HepG2 (cell line): ENCODE results near the gene SLCO1B1. TPM values are rescaled to one million over a fixed set of nuclear protein-coding genes. Genes with fewer than 3 reads are reported as not detected.

Experiments used
- ATAC-seq: fragments of 200-7000 bp; cut with Tn5 transposase; 3 replicates; pipeline ENCODE4 v1.9.1; 2020; ENCODE audit warnings: mild to moderate bottlenecking, moderate library complexity
- BruUV-seq: library from RNA; stranded (reverse); fragments of 400-500 nt; replicated peaks from 2 replicates; lab custom pipeline; 2021; lab: Mats Ljungman, UMichigan
- CTCF ChIA-PET: fragments of 300-600 bp; formaldehyde crosslinking; extraction: SDS; loops from one replicate; lab custom pipeline; 2021; ENCODE audit warnings: low total read pairs, inconsistent platforms, low intra/inter-chr PET ratio; lab: Yijun Ruan, JAX
- POLR2A ChIA-PET: fragments of 350-600 bp; sonication (Branson Sonifier 250); formaldehyde crosslinking; loops from one replicate; lab custom pipeline; 2020; ENCODE audit warnings: antibody characterized with exemption, inconsistent platforms; lab: Yijun Ruan, JAX
- DNase-seq: peaks from one replicate; pipeline ENCODE4 v3.0.0-alpha.2; 2015; ENCODE audit warnings: low spot score
- FAIRE-seq: peaks from 3 replicates; lab custom pipeline; 2011; peaks lifted over from hg19 to GRCh38; lab: Jason Lieb, UNC
- H2AFZ ChIP-seq: one replicate; pipeline ENCODE4 v1.6.1; 2011; ENCODE audit warnings: low read length, inconsistent platforms
- H3K27ac ChIP-seq: fragments of 300-600 bp; 3 replicates; pipeline ENCODE4 v1.8.0; 2011; ENCODE audit warnings: mixed run types, mild to moderate bottlenecking, mixed read lengths, low read length, inconsistent platforms; ENCODE audit not compliant: insufficient read depth; ENCODE audit errors: extremely low read length
- H3K27me3 ChIP-seq, 2 experiments: fragments of 200-600 bp in 1 of 2; 2 replicates in 1 of 2; 3 replicates in 1 of 2; pipeline versions ENCODE4 v1.6.0 to v1.8.0; 2011; ENCODE audit warnings: low read length in 2 of 2, mild to moderate bottlenecking in 2 of 2, moderate library complexity in 2 of 2, inconsistent platforms in 1 of 2; ENCODE audit not compliant: insufficient read depth in 2 of 2, control insufficient read depth in 1 of 2
- H3K36me3 ChIP-seq, 2 experiments: fragments of 200-600 bp in 1 of 2; replicated peaks in 1 of 2; 2 replicates in 1 of 2; 3 replicates in 1 of 2; pipeline versions ENCODE4 v1.5.1 to v1.8.0; 2011; ENCODE audit warnings: low read length in 2 of 2, inconsistent platforms in 1 of 2; ENCODE audit not compliant: insufficient read depth in 2 of 2, control insufficient read depth in 1 of 2
- H3K4me1 ChIP-seq: 2 replicates; pipeline ENCODE4 v1.5.1; 2012; ENCODE audit warnings: low read length, inconsistent platforms; ENCODE audit not compliant: insufficient read depth
- H3K4me2 ChIP-seq: 2 replicates; pipeline ENCODE4 v1.6.0; 2011; ENCODE audit warnings: low read depth, low read length, inconsistent platforms
- H3K4me3 ChIP-seq, 3 experiments: fragments of 200-600 bp in 1 of 3; sonication (generic), shearing (Covaris generic) in 1 of 3; replicated peaks in 1 of 3; 2 replicates each; pipeline ENCODE4 v1.5.1; 2011 to 2016; ENCODE audit warnings: low read length in 3 of 3, inconsistent platforms in 2 of 3, low read depth in 2 of 3, mild to moderate bottlenecking in 2 of 3, control low read depth in 1 of 3, mixed read lengths in 1 of 3; ENCODE audit not compliant: insufficient read depth in 1 of 3
- H3K79me2 ChIP-seq: one replicate; pipeline ENCODE4 v1.6.1; 2011; ENCODE audit warnings: low read length, inconsistent platforms; ENCODE audit not compliant: insufficient read depth
- H3K9ac ChIP-seq: 2 replicates; pipeline ENCODE4 v1.6.0; 2011; ENCODE audit warnings: mild to moderate bottlenecking, low read depth, low read length, inconsistent platforms; ENCODE audit not compliant: insufficient read depth
- H3K9me3 ChIP-seq: 2 replicates; pipeline ENCODE4 v1.5.1; 2012; ENCODE audit warnings: mild to moderate bottlenecking, low read length
- H4K20me1 ChIP-seq: 2 replicates; pipeline ENCODE4 v1.6.0; 2011; ENCODE audit warnings: inconsistent platforms, mild to moderate bottlenecking, low read length, moderate library complexity; ENCODE audit not compliant: insufficient read depth
- MAFF ChIP-seq: IDR thresholded peaks from 2 replicates; pipeline ENCODE4 v1.6.1; 2011; ENCODE audit warnings: low read depth, low read length, improper control_type of control experiment
- MAFK ChIP-seq, 2 experiments: IDR thresholded peaks in 1 of 2; conservative IDR thresholded peaks in 1 of 2; 2 replicates each; pipeline ENCODE4 v1.6.1; 2011; ENCODE audit warnings: improper control_type of control experiment in 2 of 2, low read length in 2 of 2
- WGBS: methylation state at CpG from one replicate; pipeline ENCODE4 v1.1.6; 2017; ENCODE audit warnings: low lambda C conversion rate; 5-methylcytosine and 5-hydroxymethylcytosine counted together
- in situ Hi-C: cut with HindIII; loops from 2 replicates; pipeline ENCODE4 v1.10.0; 2017; ENCODE audit warnings: low pct_unique_long_range_greater_than_20kb; ENCODE audit not compliant: extremely low pct_ligation_motif_present
- intact Hi-C: fragments of 100-400 bp; cut with micrococcal nuclease; formaldehyde crosslinking; loops from one replicate; pipeline ENCODE4 v1.10.0; 2022; ENCODE audit not compliant: unreplicated experiment
- polyA plus RNA-seq, 8 experiments: library from polyadenylated mRNA; depleted of rRNA in 3 of 8; stranded (reverse) in 7 of 8; unstranded in 1 of 8; fragments of >200 nt; fragmentation: Illumina TruSeq in 4 of 8; extraction: Trizol in 4 of 8; gene quantifications; 2 replicates each; pipeline versions ENCODE4 v1.2.1 to v1.2.3, GENCODE V29; 2011 to 2016; ENCODE audit warnings: low read depth in 4 of 8, missing spikeins in 1 of 8, mixed read lengths in 1 of 8; ENCODE audit not compliant: insufficient read depth in 1 of 8
- total RNA-seq, 5 experiments: library from RNA; depleted of rRNA; stranded (reverse); fragments of >200 nt; fragmentation: Illumina TruSeq; extraction: Trizol; gene quantifications; 2 replicates each; pipeline ENCODE4 v1.2.3, GENCODE V29; 2016; ENCODE audit warnings: low read depth in 1 of 5
- TF ChIP-seq, protein P1 (sequence below): IDR thresholded peaks from 2 replicates; pipeline ENCODE4 v1.6.1; 2016; ENCODE audit warnings: low read depth, control low read depth
- TF ChIP-seq, protein P2 (sequence below): sonication (generic); formaldehyde crosslinking; IDR thresholded peaks from 2 replicates; pipeline ENCODE4 v1.4.0; 2020; ENCODE audit warnings: missing genetic modification reagents
- TF ChIP-seq, protein P3 (sequence below): IDR thresholded peaks from 2 replicates; pipeline ENCODE4 v1.6.1; 2016; ENCODE audit warnings: low read depth, missing genetic modification reagents, missing compliant biosample characterization
- TF ChIP-seq, protein P4 (sequence below): sonication (generic); formaldehyde crosslinking; IDR thresholded peaks from 2 replicates; pipeline ENCODE4 v1.5.0; 2020; ENCODE audit warnings: missing genetic modification reagents

Gene SLCO1B1
- total and polyA plus RNA-seq, 2 of the 13 experiments (the other 11 are each of a cell fraction or from before 2014, with no cell fraction given): not detected

DNA sequence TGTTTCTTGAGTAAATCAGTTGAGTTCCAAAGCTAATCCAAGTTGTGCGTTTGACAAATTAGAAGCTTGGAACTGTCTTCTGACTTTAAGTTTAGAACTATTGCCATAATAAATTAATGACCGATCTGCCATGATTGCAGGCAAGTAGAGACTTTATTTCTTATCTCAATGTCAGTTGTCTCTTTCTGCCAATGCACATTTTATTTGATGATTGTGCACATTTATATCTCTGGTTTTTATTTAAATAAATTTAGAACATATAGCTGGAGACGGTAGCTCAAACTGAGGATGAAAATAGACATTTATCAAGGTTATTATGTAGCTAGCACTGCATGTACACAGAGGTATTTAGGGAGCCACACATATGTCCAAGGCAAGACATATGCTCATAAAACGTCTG is 34.1 kb downstream of the SLCO1B1 start:
- intact Hi-C loops (no loop called here), in situ Hi-C loops (loop anchor here (10.0 kb wide), 1 partner anchor 520 kb away; no protein-coding TSS in a partner anchor)
- Histone ChIP-seq H3K9me3 (no peaks in the 10 kb centered on the region), H3K4me3 (no peak overlapping the region), H4K20me1 (no peaks in the 10 kb centered on the region), H3K9ac (no peak overlapping the region), H3K4me2 (no peak overlapping the region), H3K27ac (no peak overlapping the region), H3K36me3 (no peaks in the 10 kb centered on the region), H3K79me2 (no peaks in the 10 kb centered on the region), H3K27me3 (no peaks in the 10 kb centered on the region), H2AFZ (no peak overlapping the region), H3K4me1 (no peaks in the 10 kb centered on the region)
- no peak for FAIRE-seq
- no peak for ATAC-seq
- ChIA-PET POLR2A (no interaction called here), CTCF (no interaction called here)
- WGBS: 3% methylated on average over 4 of the region's 4 CpGs
- no TSS peak for BruUV-seq
- DNase-seq: no peak
- TF ChIP-seq, protein P1, sequence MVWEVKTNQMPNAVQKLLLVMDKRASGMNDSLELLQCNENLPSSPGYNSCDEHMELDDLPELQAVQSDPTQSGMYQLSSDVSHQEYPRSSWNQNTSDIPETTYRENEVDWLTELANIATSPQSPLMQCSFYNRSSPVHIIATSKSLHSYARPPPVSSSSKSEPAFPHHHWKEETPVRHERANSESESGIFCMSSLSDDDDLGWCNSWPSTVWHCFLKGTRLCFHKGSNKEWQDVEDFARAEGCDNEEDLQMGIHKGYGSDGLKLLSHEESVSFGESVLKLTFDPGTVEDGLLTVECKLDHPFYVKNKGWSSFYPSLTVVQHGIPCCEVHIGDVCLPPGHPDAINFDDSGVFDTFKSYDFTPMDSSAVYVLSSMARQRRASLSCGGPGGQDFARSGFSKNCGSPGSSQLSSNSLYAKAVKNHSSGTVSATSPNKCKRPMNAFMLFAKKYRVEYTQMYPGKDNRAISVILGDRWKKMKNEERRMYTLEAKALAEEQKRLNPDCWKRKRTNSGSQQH: no peak
- TF ChIP-seq, protein P2, sequence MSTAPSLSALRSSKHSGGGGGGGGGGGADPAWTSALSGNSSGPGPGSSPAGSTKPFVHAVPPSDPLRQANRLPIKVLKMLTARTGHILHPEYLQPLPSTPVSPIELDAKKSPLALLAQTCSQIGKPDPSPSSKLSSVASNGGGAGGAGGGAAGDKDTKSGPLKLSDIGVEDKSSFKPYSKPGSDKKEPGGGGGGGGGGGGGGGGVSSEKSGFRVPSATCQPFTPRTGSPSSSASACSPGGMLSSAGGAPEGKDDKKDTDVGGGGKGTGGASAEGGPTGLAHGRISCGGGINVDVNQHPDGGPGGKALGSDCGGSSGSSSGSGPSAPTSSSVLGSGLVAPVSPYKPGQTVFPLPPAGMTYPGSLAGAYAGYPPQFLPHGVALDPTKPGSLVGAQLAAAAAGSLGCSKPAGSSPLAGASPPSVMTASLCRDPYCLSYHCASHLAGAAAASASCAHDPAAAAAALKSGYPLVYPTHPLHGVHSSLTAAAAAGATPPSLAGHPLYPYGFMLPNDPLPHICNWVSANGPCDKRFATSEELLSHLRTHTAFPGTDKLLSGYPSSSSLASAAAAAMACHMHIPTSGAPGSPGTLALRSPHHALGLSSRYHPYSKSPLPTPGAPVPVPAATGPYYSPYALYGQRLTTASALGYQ (CRISPR knock-in tag): no peak
- TF ChIP-seq, protein P3, sequence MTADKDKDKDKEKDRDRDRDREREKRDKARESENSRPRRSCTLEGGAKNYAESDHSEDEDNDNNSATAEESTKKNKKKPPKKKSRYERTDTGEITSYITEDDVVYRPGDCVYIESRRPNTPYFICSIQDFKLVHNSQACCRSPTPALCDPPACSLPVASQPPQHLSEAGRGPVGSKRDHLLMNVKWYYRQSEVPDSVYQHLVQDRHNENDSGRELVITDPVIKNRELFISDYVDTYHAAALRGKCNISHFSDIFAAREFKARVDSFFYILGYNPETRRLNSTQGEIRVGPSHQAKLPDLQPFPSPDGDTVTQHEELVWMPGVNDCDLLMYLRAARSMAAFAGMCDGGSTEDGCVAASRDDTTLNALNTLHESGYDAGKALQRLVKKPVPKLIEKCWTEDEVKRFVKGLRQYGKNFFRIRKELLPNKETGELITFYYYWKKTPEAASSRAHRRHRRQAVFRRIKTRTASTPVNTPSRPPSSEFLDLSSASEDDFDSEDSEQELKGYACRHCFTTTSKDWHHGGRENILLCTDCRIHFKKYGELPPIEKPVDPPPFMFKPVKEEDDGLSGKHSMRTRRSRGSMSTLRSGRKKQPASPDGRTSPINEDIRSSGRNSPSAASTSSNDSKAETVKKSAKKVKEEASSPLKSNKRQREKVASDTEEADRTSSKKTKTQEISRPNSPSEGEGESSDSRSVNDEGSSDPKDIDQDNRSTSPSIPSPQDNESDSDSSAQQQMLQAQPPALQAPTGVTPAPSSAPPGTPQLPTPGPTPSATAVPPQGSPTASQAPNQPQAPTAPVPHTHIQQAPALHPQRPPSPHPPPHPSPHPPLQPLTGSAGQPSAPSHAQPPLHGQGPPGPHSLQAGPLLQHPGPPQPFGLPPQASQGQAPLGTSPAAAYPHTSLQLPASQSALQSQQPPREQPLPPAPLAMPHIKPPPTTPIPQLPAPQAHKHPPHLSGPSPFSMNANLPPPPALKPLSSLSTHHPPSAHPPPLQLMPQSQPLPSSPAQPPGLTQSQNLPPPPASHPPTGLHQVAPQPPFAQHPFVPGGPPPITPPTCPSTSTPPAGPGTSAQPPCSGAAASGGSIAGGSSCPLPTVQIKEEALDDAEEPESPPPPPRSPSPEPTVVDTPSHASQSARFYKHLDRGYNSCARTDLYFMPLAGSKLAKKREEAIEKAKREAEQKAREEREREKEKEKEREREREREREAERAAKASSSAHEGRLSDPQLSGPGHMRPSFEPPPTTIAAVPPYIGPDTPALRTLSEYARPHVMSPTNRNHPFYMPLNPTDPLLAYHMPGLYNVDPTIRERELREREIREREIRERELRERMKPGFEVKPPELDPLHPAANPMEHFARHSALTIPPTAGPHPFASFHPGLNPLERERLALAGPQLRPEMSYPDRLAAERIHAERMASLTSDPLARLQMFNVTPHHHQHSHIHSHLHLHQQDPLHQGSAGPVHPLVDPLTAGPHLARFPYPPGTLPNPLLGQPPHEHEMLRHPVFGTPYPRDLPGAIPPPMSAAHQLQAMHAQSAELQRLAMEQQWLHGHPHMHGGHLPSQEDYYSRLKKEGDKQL (CRISPR knock-in tag): no peak
- TF ChIP-seq MAFF (peak; percentile 65; the same call in 1 of the 2 replicates), MAFK (conservative IDR thresholded peaks at IDR 0.05 in 1 of 2, IDR thresholded peaks at IDR 0.05 in 1 of 2; ENCODE audit: low read length in 2 of 2) (peak; percentile 51 to 82)
- TF ChIP-seq, protein P4, sequence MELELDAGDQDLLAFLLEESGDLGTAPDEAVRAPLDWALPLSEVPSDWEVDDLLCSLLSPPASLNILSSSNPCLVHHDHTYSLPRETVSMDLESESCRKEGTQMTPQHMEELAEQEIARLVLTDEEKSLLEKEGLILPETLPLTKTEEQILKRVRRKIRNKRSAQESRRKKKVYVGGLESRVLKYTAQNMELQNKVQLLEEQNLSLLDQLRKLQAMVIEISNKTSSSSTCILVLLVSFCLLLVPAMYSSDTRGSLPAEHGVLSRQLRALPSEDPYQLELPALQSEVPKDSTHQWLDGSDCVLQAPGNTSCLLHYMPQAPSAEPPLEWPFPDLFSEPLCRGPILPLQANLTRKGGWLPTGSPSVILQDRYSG: no peak
